Panc1 (cell line): ENCODE measurements around the gene GNAS.

Experiments
- CTCF ChIP-seq: fragments of 450-650 bp; IDR thresholded peaks from 2 replicates; pipeline ENCODE4 v1.5.1; 2017; ENCODE audit warnings: mild to moderate bottlenecking
- REST ChIP-seq, 2 experiments: IDR thresholded peaks; 2 replicates each; pipeline ENCODE4 v1.6.1; 2011 to 2012; ENCODE audit warnings: low read depth in 2 of 2, control low read depth in 1 of 2, low read length in 1 of 2, mild to moderate bottlenecking in 1 of 2, moderate library complexity in 1 of 2; ENCODE audit not compliant: insufficient read depth in 1 of 2
- SIN3A ChIP-seq: IDR thresholded peaks from 2 replicates; pipeline ENCODE4 v1.6.1; 2012; ENCODE audit warnings: low read depth, mild to moderate bottlenecking, low read length, moderate library complexity, borderline replicate concordance; ENCODE audit not compliant: insufficient read depth
- TCF7L2 ChIP-seq: IDR thresholded peaks from 2 replicates; pipeline ENCODE4 v1.6.1; 2011; ENCODE audit warnings: mild to moderate bottlenecking, low read depth, low read length, inconsistent platforms

- no peak for TF ChIP-seq CTCF
- TF ChIP-seq TCF7L2: no peak
- no peak for TF ChIP-seq SIN3A
- TF ChIP-seq REST (IDR thresholded peaks at IDR 0.05; ENCODE audit: insufficient read depth in 1 of 2, low read depth in 2 of 2, low read length in 1 of 2): no peak
Observed at GRCh38 chr20:58886546-58886945, 34.0 kb downstream of the GNAS start.
